Measurements from ENCODE around the gene TMCC2.

Gene TMCC2

GRCh38 chr1:205250699-205251098 is 23.0 kb downstream of the TMCC2 start:
- no peak for ATAC-seq (replicated peaks)
- H3K9me3 Mint-ChIP-seq: no peaks in the 10 kb centered on the region
- no peak overlapping the region for H3K27ac Mint-ChIP-seq
- no peak overlapping the region for H3K4me3 Mint-ChIP-seq
- H3K36me3 Mint-ChIP-seq (ENCODE audit: insufficient read depth): no peaks in the 10 kb centered on the region
- DNase-seq: no peak
- no peaks in the 10 kb centered on the region for H3K27me3 Mint-ChIP-seq
- H3K4me1 Mint-ChIP-seq (ENCODE audit: low read depth in 2 of 2): peaks cover 1 to 4% of the 10 kb centered on the region in 2 donors

GRCh38 chr1:205251576-205251975 is 23.8 kb downstream of the TMCC2 start:
- no peak for ATAC-seq (replicated peaks)

GRCh38 chr1:205255941-205256780 is 28.4 kb downstream of the TMCC2 start:
- Mint-ChIP-seq H3K27me3 (no peaks in the 10 kb centered on the region), H3K4me1 (ENCODE audit: low read depth in 2 of 2) (peaks cover 4 to 5% of the 10 kb centered on the region in 2 donors), H3K27ac (peak overlapping the region; percentile 38 to 50), H3K36me3 (ENCODE audit: insufficient read depth) (peaks cover 6% of the 10 kb centered on the region), H3K4me3 (no peak overlapping the region), H3K9me3 (no peaks in the 10 kb centered on the region)
- DNase-seq: peak; percentile 81 to 83 (median 83)
- ATAC-seq (replicated peaks): peak; percentile 99

More at GRCh38 chr1:205251576-205251975, 23.8 kb downstream of the TMCC2 start:
- no peak overlapping the region for H3K4me3 Mint-ChIP-seq
- H3K27ac Mint-ChIP-seq: no peak overlapping the region
- peaks cover 3% of the 10 kb centered on the region for H3K36me3 Mint-ChIP-seq (ENCODE audit: insufficient read depth)
- DNase-seq: no peak
- no peaks in the 10 kb centered on the region for H3K27me3 Mint-ChIP-seq
- H3K4me1 Mint-ChIP-seq (ENCODE audit: low read depth in 2 of 2): peaks cover 5% of the 10 kb centered on the region in 2 donors
- no peaks in the 10 kb centered on the region for H3K9me3 Mint-ChIP-seq

DNA sequence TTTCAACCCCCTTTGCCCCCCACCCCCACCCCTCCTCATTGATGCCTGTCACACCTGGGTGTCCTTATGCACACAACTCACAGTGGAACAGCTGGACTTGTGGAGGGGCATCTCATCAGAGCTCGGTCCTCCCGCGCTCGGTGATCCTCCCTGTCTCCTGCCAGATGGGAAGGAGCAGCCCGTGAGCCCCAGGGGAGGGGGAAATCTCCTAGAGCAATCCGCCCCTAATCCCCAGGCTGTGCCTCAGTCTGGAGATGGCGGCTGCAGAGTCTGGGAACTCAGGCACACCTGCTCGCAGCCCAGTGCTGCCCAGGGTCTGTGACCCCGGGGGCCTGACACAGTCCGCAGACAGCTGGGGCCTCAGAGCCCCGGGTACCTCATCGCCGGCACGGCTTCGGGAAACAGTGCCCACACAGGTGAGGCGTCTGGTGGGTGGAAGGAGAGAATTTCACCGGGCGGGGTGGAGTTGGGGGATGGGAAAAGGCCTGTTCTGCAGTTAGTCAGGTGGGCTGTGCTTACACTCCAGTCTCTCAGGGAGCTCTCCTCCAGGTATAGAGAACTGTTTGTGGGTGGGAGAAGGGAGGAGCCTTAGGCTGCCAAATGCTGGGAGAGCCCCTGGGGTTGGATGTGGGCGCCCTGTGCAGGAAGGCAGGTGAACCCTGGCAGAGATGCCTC is 29.3 kb downstream of the TMCC2 start:
- ATAC-seq (replicated peaks) (no peak), DNase-seq (no peak)
- Mint-ChIP-seq H3K27ac (no peak overlapping the region), H3K4me3 (no peak overlapping the region), H3K27me3 (no peaks in the 10 kb centered on the region), H3K9me3 (no peaks in the 10 kb centered on the region), H3K36me3 (ENCODE audit: insufficient read depth) (peaks cover 6% of the 10 kb centered on the region), H3K4me1 (ENCODE audit: low read depth in 2 of 2) (peaks cover 7 to 9% of the 10 kb centered on the region in 2 donors)

GRCh38 chr1:205257735-205258134 is 30.0 kb downstream of the TMCC2 start:
- Mint-ChIP-seq H3K4me1 (ENCODE audit: low read depth in 2 of 2) (peaks cover 8 to 9% of the 10 kb centered on the region in 2 donors), H3K27ac (no peak overlapping the region), H3K9me3 (no peaks in the 10 kb centered on the region), H3K36me3 (ENCODE audit: insufficient read depth) (peaks cover 6% of the 10 kb centered on the region), H3K4me3 (no peak overlapping the region), H3K27me3 (no peaks in the 10 kb centered on the region)
- DNase-seq (no peak), ATAC-seq (replicated peaks) (no peak)

GRCh38 chr1:205258261-205258691 is 30.5 kb downstream of the TMCC2 start:
- Mint-ChIP-seq H3K4me1 (ENCODE audit: low read depth in 2 of 2) (peaks cover 9 to 11% of the 10 kb centered on the region in 2 donors), H3K27ac (no peak overlapping the region), H3K36me3 (ENCODE audit: insufficient read depth) (peaks cover 6% of the 10 kb centered on the region), H3K27me3 (no peaks in the 10 kb centered on the region), H3K4me3 (no peak overlapping the region), H3K9me3 (no peaks in the 10 kb centered on the region)
- DNase-seq: no peak
- no peak for ATAC-seq (replicated peaks)

GRCh38 chr1:205258719-205259118 is 31.0 kb downstream of the TMCC2 start:
- peaks cover 6% of the 10 kb centered on the region for H3K36me3 Mint-ChIP-seq (ENCODE audit: insufficient read depth)
- no peak overlapping the region for H3K4me3 Mint-ChIP-seq
- H3K9me3 Mint-ChIP-seq: no peaks in the 10 kb centered on the region
- ATAC-seq (replicated peaks) (no peak), DNase-seq (no peak)
- H3K27ac Mint-ChIP-seq: no peak overlapping the region
- peaks cover 9 to 11% of the 10 kb centered on the region in 2 donors for H3K4me1 Mint-ChIP-seq (ENCODE audit: low read depth in 2 of 2)
- H3K27me3 Mint-ChIP-seq: no peaks in the 10 kb centered on the region

DNA sequence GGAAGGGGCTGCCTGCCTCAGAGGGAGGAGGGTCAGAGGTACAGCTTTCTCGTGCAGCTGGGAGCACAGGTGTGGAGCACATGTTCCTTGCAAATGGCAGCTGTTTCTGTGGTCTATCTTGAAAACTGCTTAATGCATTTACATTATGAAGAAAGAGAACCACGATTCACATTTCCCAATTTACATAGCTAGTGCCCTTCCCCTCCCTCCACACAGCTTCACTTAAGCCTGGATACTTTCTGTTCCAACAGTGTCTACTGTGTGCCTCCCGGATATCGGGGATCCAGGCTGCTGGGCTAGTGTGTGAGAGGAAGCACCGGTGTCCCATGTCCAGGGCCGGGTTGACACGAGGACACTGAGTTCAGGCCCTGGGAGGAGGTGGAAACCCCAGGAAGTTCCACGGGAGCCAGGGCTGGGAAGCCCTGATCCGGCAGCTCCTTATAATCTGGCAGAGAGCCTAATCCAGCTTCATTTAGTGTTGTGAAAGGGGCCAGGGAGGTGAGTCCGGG is 31.6 kb downstream of the TMCC2 start:
- Mint-ChIP-seq H3K9me3 (no peaks in the 10 kb centered on the region), H3K27ac (no peak overlapping the region), H3K4me3 (no peak overlapping the region), H3K36me3 (ENCODE audit: insufficient read depth) (peaks cover 6% of the 10 kb centered on the region), H3K4me1 (ENCODE audit: low read depth in 2 of 2) (peaks cover 9 to 11% of the 10 kb centered on the region in 2 donors), H3K27me3 (no peaks in the 10 kb centered on the region)
- ATAC-seq (replicated peaks) (no peak), DNase-seq (no peak)

DNA sequence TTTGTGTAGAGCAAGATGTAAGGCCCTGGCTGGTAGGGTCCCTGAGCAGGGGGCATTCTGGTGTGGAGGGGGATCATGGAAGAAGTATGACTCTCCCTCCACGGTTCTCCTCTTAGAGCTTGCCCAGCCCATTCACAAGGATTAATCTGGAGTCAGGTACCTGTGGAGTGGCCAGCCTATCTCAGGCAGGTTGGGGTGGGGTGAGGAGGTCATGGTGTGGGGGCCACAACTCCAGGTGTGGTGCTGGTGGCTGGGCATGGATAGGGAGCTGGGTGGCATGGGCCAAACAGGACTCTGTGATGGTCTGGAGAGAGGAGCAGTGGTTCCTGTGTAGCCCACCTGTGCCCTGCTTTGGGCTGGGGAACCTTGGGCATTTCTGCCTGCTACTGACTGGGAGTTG is 32.3 kb downstream of the TMCC2 start:
- DNase-seq: no peak
- peaks cover 9 to 11% of the 10 kb centered on the region in 2 donors for H3K4me1 Mint-ChIP-seq (ENCODE audit: low read depth in 2 of 2)
- no peak overlapping the region for H3K4me3 Mint-ChIP-seq
- peak overlapping the region in 1 of 2 donors; percentile 44 for H3K27ac Mint-ChIP-seq
- ATAC-seq (replicated peaks): no peak
- H3K27me3 Mint-ChIP-seq: no peaks in the 10 kb centered on the region
- peaks cover 6% of the 10 kb centered on the region for H3K36me3 Mint-ChIP-seq (ENCODE audit: insufficient read depth)
- H3K9me3 Mint-ChIP-seq: no peaks in the 10 kb centered on the region

- no peak overlapping the region for H3K4me3 Mint-ChIP-seq
- ATAC-seq (replicated peaks) (no peak), DNase-seq (no peak)
- peaks cover 7 to 8% of the 10 kb centered on the region in 2 donors for H3K4me1 Mint-ChIP-seq (ENCODE audit: low read depth in 2 of 2)
- no peaks in the 10 kb centered on the region for H3K27me3 Mint-ChIP-seq
- no peaks in the 10 kb centered on the region for H3K9me3 Mint-ChIP-seq
- H3K36me3 Mint-ChIP-seq (ENCODE audit: insufficient read depth): peaks cover 6% of the 10 kb centered on the region
- H3K27ac Mint-ChIP-seq: no peak overlapping the region
Observed at GRCh38 chr1:205260948-205261732, 33.4 kb downstream of the TMCC2 start.

GRCh38 chr1:205261946-205262691 is 34.4 kb downstream of the TMCC2 start:
- H3K9me3 Mint-ChIP-seq: no peaks in the 10 kb centered on the region
- DNase-seq (no peak), ATAC-seq (replicated peaks) (no peak)
- H3K27me3 Mint-ChIP-seq: no peaks in the 10 kb centered on the region
- peaks cover 5 to 7% of the 10 kb centered on the region in 2 donors for H3K4me1 Mint-ChIP-seq (ENCODE audit: low read depth in 2 of 2)
- H3K27ac Mint-ChIP-seq: peak overlapping the region in 1 of 2 donors; percentile 62
- peaks cover 3% of the 10 kb centered on the region for H3K36me3 Mint-ChIP-seq (ENCODE audit: insufficient read depth)
- H3K4me3 Mint-ChIP-seq: no peak overlapping the region

DNA sequence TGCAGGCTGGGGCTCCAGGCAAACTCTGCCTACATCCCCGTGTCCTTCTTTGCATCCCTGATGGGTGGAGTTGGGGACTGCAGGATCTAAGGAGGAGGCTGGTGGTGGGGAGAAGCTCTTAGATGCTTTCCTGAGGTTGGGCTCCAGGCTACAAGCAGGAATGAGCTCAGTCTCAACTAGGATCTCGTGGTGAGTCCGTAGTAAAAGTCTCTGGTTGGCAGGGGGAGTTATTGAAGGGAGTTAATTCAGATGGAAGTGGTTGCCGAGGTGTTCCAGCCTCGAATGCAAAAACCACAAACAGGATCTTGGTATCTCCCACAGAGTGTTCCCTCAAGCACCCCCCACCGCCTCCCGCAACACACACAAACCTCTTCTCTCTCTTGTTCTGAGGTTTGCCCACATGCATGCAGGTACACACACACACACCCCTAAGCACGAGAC is 35.0 kb downstream of the TMCC2 start:
- Mint-ChIP-seq H3K4me3 (no peak overlapping the region), H3K9me3 (no peaks in the 10 kb centered on the region), H3K27me3 (no peaks in the 10 kb centered on the region), H3K4me1 (ENCODE audit: low read depth in 2 of 2) (peaks cover 5 to 7% of the 10 kb centered on the region in 2 donors), H3K27ac (no peak overlapping the region), H3K36me3 (ENCODE audit: insufficient read depth) (peaks cover 3% of the 10 kb centered on the region)
- ATAC-seq (replicated peaks): no peak
- DNase-seq: no peak

Measured in effector memory CD8-positive, alpha-beta T cell (primary cell).